Activated T-helper 2 cell treated with anti-CD3 and anti-CD28 coated beads, Interferon-gamma antibody, Interleukin-2, Interleukin-4, amounts not matched to agents 10 μg/mL and 5 μg/mL and 100 μg/mL, durations not matched to agents 14 hours and 24 hours and 36 hours (primary cell): Measurements from ENCODE around the gene KRTAP4-8. TPM values are rescaled to one million over a fixed set of nuclear protein-coding genes. Genes with fewer than 3 reads are reported as not detected.
"Not testable (repeated sequence)": the region's sequence is repeated elsewhere in the genome, so short reads cannot be mapped to it uniquely, and the experiment has no call there.

Experiments
- DNase-seq: peaks from one replicate; pipeline ENCODE4 v3.0.0; 2021; ENCODE audit warnings: low spot score
- H3K27ac Mint-ChIP-seq: one replicate; pipeline ENCODE4 v1.8.0; 2021; ENCODE audit warnings: mixed read lengths
- H3K27me3 Mint-ChIP-seq: one replicate; pipeline ENCODE4 v1.8.0; 2021; ENCODE audit warnings: low read depth, mixed read lengths
- H3K36me3 Mint-ChIP-seq: one replicate; pipeline ENCODE4 v1.8.0; 2021; ENCODE audit warnings: low read depth, mixed read lengths
- H3K4me1 Mint-ChIP-seq: one replicate; pipeline ENCODE4 v1.8.0; 2021; ENCODE audit warnings: low read depth, mixed read lengths
- H3K4me3 Mint-ChIP-seq: one replicate; pipeline ENCODE4 v1.8.0; 2021; ENCODE audit warnings: low read depth, mild to moderate bottlenecking, moderate library complexity, mixed read lengths
- H3K9me3 Mint-ChIP-seq: one replicate; pipeline ENCODE4 v1.8.0; 2021; ENCODE audit warnings: mixed read lengths
- intact Hi-C: fragments of 100-400 bp; cut with micrococcal nuclease; formaldehyde crosslinking; loops from one replicate; pipeline ENCODE4 v1.15.1; 2023
- total RNA-seq: library from RNA; stranded (reverse); gene quantifications from 2 replicates; pipeline ENCODE4 v1.2.3, GENCODE V29; 2022

KRTAP4-8 gene
- not detected in 2 replicates for total RNA-seq

- peaks cover 6% of the 10 kb centered on the region for H3K27me3 Mint-ChIP-seq
- H3K4me1 Mint-ChIP-seq = no peaks in the 10 kb centered on the region
- H3K4me3 Mint-ChIP-seq = no peak within 1 kb of the TSS
- DNase-seq = no peak
- no peak within 1 kb of the TSS for H3K27ac Mint-ChIP-seq
- H3K9me3 Mint-ChIP-seq = peaks cover 2% of the 10 kb centered on the region
- intact Hi-C loops = no loop called here
- H3K36me3 Mint-ChIP-seq = no peaks in the 10 kb centered on the region
Observed at GRCh38 chr17:41098042-41098441, at the start of gene KRTAP4-8. KRTAP4-8 (minus strand) TSS chr17:41098142; CDS start chr17:41098084, 58 bp downstream.

DNA sequence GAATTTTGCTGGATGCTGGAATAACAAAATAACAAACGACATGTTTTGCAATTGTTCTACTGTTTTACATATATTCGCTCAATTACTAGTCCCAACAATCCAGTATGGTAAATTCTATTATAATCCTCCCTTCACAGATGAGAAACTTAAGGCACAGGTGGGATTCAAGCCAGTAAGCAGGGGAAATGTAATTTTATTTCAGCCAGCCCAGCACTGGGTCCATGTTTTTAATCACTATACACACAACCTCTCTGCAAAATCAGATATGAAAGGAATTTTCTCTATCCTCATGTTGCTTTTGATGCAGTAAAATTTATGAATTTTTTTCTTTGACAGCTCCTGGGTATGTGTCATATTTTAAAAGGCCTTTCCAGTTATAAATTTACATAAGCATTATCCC is 47.3 kb upstream of the KRTAP4-8 start:
- intact Hi-C loops = no loop called here

DNA sequence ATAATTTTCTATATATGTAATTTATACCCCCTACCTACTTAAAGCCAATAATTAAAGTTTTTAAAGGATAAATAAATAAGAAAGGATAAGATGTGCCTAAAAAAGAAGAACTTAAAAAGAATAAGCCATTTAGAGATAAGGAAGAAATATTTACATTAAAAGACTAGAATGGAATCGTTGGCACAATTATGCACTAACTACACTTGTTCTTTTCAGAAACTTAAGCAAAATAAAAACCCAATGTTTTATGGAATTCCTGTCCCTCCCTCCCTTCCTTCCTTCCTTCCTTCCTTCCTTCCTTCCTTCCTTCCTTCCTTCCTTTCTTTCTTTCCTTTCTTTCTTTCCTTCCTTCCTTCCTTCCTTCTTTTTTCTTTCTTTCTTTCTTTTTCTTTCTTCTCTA is 46.9 kb upstream of the KRTAP4-8 start:
- no peak overlapping the region for H3K27ac Mint-ChIP-seq
- H3K27me3 Mint-ChIP-seq = peaks cover 3% of the 10 kb centered on the region
- intact Hi-C loops = no loop called here
- no peaks in the 10 kb centered on the region for H3K36me3 Mint-ChIP-seq
- DNase-seq = no peak
- peaks cover 28% of the 10 kb centered on the region for H3K9me3 Mint-ChIP-seq
- H3K4me1 Mint-ChIP-seq = no peaks in the 10 kb centered on the region
- no peak overlapping the region for H3K4me3 Mint-ChIP-seq

More for the DNA sequence above, 47.3 kb upstream of the KRTAP4-8 start:
- Mint-ChIP-seq H3K4me3 (no peak overlapping the region), H3K36me3 (no peaks in the 10 kb centered on the region), H3K27me3 (peaks cover 3% of the 10 kb centered on the region), H3K9me3 (peaks cover 28% of the 10 kb centered on the region), H3K27ac (no peak overlapping the region), H3K4me1 (no peaks in the 10 kb centered on the region)
- DNase-seq = no peak

DNA sequence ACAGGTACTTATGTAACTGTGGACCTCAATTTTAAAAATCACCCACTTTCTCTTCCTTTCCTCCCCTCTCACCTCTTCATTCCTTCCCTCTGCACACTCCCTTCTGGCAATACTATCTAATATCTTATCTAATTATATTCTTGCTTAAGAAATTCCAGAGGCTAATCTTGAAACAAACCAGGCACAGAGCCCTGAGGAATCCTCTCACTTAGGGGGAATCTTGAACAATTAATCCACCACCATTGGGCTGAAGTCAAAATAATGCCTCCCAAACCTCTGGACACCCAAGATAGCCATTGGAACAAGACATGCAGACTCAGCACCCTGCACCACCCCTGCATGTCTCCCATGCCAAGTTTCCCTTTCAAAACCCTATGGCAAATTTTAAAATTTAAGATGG is 43.4 kb upstream of the KRTAP4-8 start:
- Mint-ChIP-seq H3K4me1 (no peaks in the 10 kb centered on the region), H3K27me3 (no peaks in the 10 kb centered on the region), H3K4me3 (no peak overlapping the region), H3K27ac (no peak overlapping the region), H3K9me3 (peaks cover 32% of the 10 kb centered on the region), H3K36me3 (no peaks in the 10 kb centered on the region)
- intact Hi-C loops = no loop called here
- DNase-seq = no peak

- H3K4me1 Mint-ChIP-seq = no peaks in the 10 kb centered on the region
- H3K27ac Mint-ChIP-seq = no peak within 1 kb of the TSS
- H3K27me3 Mint-ChIP-seq = no peaks in the 10 kb centered on the region
- H3K36me3 Mint-ChIP-seq = no peaks in the 10 kb centered on the region
- H3K9me3 Mint-ChIP-seq = peaks cover 32% of the 10 kb centered on the region
- intact Hi-C loops = no loop called here
- H3K4me3 Mint-ChIP-seq = no peak within 1 kb of the TSS
- no peak for DNase-seq
Observed at GRCh38 chr17:41140360-41141131, 42.6 kb upstream of the KRTAP4-8 start, which contains the start of gene KRTAP4-6. KRTAP4-6 (minus strand) TSS chr17:41140544; CDS start chr17:41140487, 57 bp downstream.

DNA sequence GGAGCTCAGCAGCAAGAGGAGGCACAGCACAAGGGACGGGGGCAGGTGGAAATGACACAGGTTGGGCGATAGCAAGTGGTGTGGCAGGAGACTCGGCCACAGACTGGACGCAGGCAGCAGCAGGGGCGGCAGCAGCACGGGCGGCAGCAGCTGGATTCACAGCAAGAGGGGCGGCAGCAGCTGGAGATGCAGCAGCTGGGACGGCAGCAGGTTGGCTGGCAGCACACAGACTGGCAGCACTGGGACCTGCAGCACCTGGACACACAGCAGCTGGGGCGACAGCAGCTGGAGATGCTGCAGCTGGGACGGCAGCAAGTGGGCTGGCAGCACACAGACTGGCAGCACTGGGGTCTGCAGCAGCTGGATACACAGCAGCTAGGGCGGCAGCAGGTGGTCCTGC is 41.9 kb upstream of the KRTAP4-8 start:
- H3K27me3 Mint-ChIP-seq, H3K4me1 Mint-ChIP-seq, H3K27ac Mint-ChIP-seq, H3K4me3 Mint-ChIP-seq, intact Hi-C loops, H3K36me3 Mint-ChIP-seq, DNase-seq: not testable (repeated sequence)
- H3K9me3 Mint-ChIP-seq = peaks cover 29% of the 10 kb centered on the region

GRCh38 chr17:41133880-41134735 is 36.2 kb upstream of the KRTAP4-8 start:
- DNase-seq = no peak
- no peaks in the 10 kb centered on the region for H3K4me1 Mint-ChIP-seq
- intact Hi-C loops = no loop called here
- H3K9me3 Mint-ChIP-seq = no peaks in the 10 kb centered on the region
- no peaks in the 10 kb centered on the region for H3K36me3 Mint-ChIP-seq
- peaks cover 4% of the 10 kb centered on the region for H3K27me3 Mint-ChIP-seq
- no peak overlapping the region for H3K27ac Mint-ChIP-seq
- no peak overlapping the region for H3K4me3 Mint-ChIP-seq

GRCh38 chr17:41131979-41132378 is 34.0 kb upstream of the KRTAP4-8 start:
- no peak overlapping the region for H3K27ac Mint-ChIP-seq
- peaks cover 4% of the 10 kb centered on the region for H3K27me3 Mint-ChIP-seq
- no peaks in the 10 kb centered on the region for H3K9me3 Mint-ChIP-seq
- intact Hi-C loops = no loop called here
- no peak for DNase-seq
- no peaks in the 10 kb centered on the region for H3K4me1 Mint-ChIP-seq
- no peak overlapping the region for H3K4me3 Mint-ChIP-seq
- no peaks in the 10 kb centered on the region for H3K36me3 Mint-ChIP-seq

DNA sequence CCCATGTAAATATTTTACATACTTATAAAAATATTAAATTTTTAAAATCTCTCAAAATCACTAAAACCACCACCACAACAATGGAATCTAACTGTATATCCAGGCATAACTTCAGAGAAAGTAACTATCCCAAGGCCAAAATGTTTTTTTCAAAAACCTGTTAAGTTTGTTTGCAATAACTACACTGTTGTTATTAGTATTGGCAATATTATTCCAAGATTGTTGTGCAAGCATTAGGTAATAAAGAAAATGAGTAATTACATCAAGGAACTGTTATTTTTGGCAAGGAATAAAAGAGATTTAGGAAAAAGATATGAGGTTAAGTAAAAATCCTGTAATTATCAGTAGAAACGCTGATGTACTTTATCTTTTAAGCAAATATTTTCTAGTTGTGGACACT is 29.4 kb upstream of the KRTAP4-8 start:
- no peak overlapping the region for H3K27ac Mint-ChIP-seq
- intact Hi-C loops = no loop called here
- H3K36me3 Mint-ChIP-seq = no peaks in the 10 kb centered on the region
- DNase-seq = no peak
- no peak overlapping the region for H3K4me3 Mint-ChIP-seq
- no peaks in the 10 kb centered on the region for H3K9me3 Mint-ChIP-seq
- peaks cover 17% of the 10 kb centered on the region for H3K27me3 Mint-ChIP-seq
- no peaks in the 10 kb centered on the region for H3K4me1 Mint-ChIP-seq

DNA sequence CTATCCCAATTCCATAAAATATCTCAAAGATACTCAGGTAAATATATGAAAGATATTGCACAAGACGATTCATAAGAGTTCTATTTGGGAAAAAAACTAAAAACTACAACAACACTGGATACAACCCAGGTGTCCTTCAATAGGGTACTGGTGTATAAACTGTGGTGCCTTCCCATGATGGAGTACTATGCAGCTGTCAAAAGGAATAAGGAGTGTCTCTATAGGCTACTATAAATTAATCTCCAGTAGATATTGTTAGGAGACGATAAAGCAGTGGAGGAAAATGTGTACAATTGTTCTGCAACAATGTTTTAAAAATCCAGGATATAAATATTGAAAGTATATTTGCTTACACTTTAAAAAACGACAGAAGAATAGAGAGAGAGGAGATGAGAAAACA is 28.5 kb upstream of the KRTAP4-8 start:
- H3K4me1 Mint-ChIP-seq = no peaks in the 10 kb centered on the region
- H3K4me3 Mint-ChIP-seq = no peak overlapping the region
- peaks cover 14% of the 10 kb centered on the region for H3K27me3 Mint-ChIP-seq
- intact Hi-C loops = no loop called here
- no peak for DNase-seq
- no peak overlapping the region for H3K27ac Mint-ChIP-seq
- no peaks in the 10 kb centered on the region for H3K36me3 Mint-ChIP-seq
- no peaks in the 10 kb centered on the region for H3K9me3 Mint-ChIP-seq

DNA sequence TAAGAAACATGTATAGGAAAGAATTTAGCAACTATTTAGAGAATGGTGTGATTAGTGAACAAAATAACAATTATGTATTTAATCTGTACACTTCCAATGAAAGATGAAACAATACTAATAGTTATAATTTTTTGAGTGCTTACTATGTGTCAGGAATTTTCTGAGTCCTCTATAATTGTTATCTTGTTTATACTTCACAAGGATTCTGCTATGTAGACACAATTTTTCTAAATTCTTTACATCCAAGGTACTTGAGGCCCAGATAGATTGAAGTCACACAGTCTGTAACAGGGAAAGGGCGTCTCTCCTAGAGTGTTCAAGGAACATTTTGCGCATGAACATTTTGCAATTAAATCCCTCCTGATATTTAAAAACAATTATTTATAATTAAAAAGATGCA is 27.1 kb upstream of the KRTAP4-8 start:
- Mint-ChIP-seq H3K4me3 (no peak overlapping the region), H3K36me3 (no peaks in the 10 kb centered on the region), H3K9me3 (no peaks in the 10 kb centered on the region), H3K27ac (no peak overlapping the region), H3K4me1 (peaks cover 2% of the 10 kb centered on the region), H3K27me3 (peaks cover 16% of the 10 kb centered on the region)
- no peak for DNase-seq
- intact Hi-C loops = no loop called here

DNA sequence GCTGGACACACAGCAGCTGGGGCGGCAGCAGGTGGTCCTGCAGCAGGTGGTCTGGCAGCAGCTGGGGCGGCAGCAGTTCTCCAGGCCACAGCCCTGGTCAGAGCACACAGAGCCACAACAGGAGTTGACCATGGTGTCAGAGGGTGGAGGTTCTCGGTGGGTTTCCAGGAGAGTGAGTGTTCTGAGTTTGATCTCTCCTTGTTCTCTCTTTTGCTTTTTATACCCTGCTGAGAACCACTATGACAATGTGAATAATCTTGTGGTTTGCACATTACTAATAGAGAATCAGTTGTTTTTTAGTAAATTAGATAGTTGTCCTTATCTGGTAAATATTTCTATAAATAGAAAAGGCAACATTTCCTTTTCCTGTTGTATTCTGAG is 26.0 kb upstream of the KRTAP4-8 start, which contains the start of gene KRTAP4-12:
Gene KRTAP4-12, minus strand, starts transcription at position 192 of the 381 bp plus-strand sequence. Its CDS starts 60 bp downstream, at position 132.
- H3K27me3 Mint-ChIP-seq = peaks cover 14% of the 10 kb centered on the region
- intact Hi-C loops, H3K36me3 Mint-ChIP-seq, H3K9me3 Mint-ChIP-seq, H3K27ac Mint-ChIP-seq, DNase-seq, H3K4me1 Mint-ChIP-seq, H3K4me3 Mint-ChIP-seq: not testable (repeated sequence)
